ENCODE results near the gene ADAT3.
"Not testable (repeated sequence)": the region's sequence is repeated elsewhere in the genome, so short reads cannot be mapped to it uniquely, and the experiment has no call there.

Gene ADAT3

DNA sequence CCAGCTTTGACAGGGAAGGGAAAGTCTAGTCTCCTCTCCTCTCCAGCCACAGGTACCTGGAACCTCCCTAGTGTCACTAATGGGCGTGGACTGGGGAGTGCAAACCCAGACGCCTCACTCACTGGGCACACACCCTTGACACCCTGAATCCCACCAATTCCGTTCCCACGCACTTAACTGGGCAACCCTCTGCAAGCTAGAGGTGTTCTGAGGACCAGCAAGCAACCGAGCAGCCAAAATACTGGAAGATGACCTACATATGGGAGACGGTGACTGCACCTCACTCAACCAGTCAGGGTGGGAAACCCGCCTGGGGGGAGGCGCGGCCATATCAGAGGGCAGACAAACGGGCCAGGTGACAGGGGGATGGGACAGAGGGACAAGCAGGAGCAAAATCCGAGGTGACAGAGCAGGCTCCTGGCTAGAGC is 20.9 kb upstream of the ADAT3 start:
- peak; percentile 56 for DNase-seq

DNA sequence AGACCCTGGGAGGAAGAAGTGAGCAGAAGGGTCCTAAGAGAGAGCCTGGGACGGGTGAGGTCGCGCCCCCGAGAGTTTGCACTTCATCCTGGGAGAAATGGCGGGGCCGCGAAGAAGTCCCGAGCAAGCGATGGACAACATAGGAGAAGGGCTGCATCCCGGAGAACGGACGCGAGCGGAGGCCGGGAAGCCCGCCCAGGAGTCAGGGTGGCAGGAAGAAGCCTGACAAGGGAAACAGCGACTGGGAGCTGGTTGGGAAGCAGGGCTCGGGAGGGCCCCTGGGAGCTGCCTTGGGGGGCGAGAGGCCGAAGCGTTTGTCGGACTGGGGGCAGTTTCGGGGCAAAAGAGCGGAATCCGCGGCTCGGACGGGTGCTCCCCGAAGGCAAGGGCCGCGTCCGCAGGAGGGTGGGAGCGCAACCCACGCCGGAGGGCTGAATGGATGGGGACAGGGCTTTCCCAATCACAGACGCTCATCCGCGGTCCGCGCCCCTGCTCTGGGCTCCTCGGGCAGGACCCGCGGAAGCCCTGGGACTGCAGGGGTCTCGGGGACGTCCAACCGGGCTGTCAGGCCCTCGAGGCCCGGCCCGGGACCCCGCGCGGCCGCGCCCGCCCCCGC is 20.4 kb upstream of the ADAT3 start:
- DNase-seq, result no peak

DNA sequence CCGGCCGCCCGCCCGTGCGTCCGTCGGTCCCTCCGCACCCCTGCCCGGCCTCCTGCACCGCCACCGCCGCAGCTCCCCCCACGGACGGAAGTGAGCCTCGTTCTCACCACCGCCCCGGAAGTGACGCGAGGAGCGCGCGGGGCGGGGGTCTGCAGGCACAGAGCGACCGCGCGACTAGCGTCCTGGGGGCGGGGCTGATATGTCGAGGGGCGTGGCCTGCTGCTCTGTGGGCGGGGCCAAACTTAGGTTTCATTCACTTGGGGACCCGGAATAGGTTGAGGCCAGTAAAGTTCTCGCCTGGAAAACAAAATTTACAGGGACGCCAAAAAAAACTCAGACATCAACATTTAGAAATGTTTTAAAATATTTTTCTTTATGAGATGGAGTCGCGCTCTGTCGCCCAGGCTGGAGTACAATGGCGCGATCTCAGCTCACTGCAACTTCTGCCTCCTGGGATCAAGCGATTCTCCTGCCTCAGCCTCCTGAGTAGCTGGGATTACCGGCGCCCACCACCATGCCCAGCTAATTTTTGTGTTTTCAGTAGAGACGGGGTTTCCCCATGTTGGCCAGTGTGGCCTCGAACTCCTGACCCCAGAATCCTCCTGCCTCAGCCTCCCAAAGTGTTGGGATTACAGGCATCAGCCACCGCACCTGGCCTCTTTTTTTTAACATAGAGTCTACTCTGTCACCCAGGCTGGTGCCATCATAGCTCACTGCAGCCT is 19.6 kb upstream of the ADAT3 start, which contains the start of gene ABHD17A:
ABHD17A (minus strand) TSS at position 99 of the 722 bp plus-strand sequence. CDS start 3,930 bp downstream, outside the sequence.
- peak; percentile 89 for DNase-seq

DNA sequence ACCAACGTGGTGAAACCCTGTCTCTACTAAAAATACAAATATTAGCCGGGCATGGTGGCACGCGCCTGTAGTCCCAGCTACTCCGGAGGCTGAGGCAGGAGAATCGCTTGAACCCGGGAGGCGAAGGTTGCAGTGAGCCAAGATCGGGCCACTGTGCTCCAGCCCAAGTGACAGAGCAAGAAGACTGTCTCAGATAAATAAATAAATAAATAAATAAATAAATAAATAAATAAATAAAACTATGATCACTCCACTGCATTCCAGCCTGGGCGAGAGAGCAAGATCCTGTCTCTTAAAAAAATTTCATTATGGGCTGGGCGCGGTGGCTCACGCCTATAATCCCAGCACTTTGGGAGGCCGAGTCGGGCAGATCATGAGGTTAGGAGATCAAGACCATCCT is 18.8 kb upstream of the ADAT3 start:
- not testable (repeated sequence) for DNase-seq

DNA sequence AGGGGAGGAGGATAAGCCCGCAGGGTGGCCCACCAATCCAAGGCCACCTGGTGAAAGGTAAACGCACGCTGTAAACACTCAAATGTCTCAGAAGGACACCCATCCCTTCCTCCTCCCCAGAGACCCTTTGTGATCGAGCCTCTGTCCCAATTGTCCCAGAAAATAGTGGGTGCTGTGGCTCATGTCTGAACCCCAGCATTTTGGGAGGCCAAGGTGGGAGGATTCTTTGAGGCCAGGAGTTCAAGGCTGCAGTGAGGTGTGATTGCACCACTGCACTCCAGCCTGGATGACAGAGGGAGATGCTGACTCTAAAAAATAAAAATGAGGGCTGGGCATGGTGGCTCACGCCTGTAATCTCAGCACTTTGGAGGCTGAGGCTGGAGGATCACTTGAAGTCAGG is 16.8 kb upstream of the ADAT3 start:
- DNase-seq, result no peak

DNA sequence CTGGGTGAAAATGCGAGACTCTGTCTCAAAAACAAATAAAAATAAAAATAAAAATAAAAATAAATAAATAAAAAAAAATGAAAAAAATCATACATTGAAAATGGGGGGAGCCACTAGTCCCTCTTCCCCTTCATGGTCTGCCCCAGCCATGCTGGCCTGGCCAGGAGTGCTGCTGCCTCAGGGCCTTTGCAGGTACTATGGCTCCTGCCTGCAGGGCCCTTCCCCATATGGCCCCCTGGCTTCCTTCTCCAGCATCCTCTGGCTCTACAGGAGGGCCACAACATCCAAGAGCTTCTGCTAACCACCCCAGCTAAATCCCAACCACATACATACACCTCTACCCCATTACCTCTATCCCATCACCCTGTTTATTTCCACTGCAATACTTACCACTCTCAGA is 15.3 kb upstream of the ADAT3 start:
- no peak for DNase-seq

DNA sequence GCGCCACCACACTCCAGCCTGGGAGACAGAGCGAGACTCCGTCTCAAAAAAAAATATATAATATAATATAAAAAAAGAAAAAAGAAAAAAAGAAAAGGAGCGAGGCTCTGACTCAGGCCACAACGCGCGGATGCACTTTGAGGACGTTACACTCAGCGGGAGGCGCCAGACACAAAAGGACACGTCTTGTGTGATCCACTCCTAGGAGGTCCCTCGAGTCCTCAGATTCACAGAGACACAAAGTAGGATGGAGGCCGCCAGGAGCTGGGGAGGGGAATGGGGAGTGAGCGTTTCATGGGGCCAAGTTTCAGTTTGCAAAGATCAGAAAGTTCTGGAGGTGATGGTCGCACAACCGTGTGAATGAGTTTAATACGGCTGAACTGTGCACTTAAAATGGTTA is 11.4 kb upstream of the ADAT3 start:
- DNase-seq, result no peak

DNA sequence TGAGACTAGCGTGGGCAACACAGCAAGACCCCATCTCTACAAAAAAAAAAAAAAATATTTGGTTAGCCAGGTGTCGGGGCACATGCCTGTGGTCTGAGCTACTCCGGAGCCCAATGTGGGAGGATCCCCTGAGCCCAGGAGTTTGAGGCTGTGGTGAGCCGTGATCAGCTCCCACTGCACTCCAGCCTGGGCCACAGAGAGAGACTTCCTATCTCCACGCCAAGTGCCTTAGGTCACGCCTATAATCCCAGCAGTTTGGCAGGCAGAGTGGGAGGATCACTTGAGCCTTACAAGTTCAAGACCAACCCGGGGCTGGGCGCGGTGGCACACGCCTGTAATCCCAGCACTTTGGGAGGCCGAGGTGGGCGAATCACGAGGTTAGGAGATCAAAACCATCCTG is 8.7 kb upstream of the ADAT3 start:
- no peak for DNase-seq

DNA sequence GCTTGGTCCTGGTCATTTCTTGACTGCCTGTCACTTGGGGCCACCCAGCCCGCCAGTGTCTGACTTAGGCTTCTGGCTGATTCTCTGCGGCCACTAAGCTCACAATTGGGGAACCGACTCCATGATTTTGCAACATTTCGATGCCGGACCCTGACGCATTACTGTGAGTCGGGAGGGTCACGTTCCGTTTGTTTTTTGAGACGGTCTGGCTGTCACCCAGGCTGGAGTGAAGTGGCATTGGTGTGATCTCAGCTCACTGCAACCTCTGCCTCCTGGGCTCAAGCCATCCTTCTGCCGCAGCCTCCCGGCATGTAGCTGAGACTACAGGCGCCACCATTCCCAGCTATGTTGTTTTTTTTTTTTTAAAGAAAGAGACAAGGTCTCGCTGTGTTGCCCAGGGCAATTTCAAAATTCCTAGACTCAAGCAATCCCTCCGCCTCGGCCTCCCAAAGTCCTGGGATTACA is 3.2 kb upstream of the ADAT3 start:
- DNase-seq, result no peak

DNA sequence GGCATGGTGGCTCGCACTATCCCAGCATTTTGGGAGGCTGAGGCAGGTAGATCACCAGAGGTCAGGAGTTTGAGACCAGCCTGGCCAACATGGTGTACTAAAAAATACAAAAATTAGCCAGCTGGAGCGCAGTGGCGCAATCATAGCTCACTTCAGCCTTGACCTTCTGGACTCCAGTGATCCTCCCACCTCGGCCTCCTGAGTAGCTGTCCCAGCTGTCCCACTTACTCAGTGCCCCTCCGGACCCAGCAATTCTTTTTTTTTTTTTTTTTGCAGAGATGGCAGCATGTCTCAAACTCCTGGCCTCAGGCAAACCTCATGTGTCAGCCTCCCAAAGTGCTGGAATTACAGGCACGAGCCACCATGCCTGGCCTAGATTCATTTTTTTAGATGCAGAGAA is 2.3 kb upstream of the ADAT3 start:
- DNase-seq, result no peak

DNA sequence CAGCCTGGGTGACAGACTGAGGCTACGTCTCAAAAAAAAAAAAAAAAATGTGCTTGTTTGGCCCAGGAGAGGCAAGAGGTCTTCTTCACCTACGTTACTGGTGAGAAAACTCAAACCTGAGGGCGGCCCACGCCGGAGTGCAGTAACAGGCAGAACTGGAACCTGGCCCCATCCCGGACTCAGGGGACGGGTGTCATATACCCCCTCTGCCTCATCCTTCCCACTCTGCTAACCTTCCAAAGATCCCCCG is 414 bp upstream of the ADAT3 start:
- DNase-seq, result no peak

DNA sequence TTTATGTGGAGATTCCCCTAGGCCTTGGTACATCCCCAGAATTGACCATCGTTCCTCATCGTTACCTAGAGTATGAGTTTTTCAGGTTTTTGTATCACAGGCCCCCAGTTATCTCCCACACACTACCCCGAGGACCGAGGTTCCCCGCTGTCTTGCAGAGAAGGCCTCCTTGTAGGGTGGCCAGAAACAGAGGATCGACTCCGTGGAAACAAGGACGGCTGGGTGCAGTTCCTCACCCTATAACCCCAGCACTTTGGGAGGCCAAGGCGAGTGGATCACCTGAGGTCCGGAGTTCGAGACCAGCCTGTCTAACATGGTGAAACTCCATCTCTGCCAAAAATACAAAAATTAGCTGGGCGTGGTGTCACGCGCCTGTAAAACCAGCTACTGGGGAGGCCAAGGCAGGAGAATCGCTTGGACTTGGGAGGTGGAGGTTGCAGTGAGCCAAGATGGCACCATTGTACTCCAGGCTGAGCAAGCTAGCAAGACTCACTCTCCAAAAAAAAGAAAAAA is 720 bp downstream of the ADAT3 start:
- no peak for DNase-seq

DNA sequence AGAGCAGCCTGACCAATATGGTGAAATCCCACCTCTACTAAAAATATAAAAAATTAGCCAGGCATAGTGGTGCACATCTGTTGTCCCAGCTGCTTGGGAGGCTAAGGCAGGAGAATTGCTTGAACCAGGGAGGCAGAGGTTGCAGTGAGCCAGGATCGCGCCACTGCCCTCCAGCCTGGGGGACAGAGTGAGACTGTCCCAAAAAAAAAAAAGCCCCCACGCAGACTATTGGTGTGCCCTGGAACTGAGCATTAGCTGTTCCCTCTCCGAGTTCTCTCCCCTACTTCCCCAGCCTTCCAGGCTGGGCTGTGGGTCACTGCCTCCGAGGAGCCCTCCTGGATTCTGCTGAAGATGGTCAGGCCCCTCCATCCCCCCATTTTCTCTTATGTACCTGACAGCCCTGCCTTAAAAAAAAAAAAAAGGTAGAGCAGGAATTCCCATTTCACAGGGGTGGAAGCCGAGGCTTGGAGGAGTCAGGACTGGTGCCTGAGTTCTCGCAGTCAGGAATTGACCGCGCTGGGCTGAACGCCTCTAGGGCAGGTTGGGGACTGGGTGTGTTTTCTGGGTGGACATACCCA is 1.9 kb downstream of the ADAT3 start:
- no peak for DNase-seq

DNA sequence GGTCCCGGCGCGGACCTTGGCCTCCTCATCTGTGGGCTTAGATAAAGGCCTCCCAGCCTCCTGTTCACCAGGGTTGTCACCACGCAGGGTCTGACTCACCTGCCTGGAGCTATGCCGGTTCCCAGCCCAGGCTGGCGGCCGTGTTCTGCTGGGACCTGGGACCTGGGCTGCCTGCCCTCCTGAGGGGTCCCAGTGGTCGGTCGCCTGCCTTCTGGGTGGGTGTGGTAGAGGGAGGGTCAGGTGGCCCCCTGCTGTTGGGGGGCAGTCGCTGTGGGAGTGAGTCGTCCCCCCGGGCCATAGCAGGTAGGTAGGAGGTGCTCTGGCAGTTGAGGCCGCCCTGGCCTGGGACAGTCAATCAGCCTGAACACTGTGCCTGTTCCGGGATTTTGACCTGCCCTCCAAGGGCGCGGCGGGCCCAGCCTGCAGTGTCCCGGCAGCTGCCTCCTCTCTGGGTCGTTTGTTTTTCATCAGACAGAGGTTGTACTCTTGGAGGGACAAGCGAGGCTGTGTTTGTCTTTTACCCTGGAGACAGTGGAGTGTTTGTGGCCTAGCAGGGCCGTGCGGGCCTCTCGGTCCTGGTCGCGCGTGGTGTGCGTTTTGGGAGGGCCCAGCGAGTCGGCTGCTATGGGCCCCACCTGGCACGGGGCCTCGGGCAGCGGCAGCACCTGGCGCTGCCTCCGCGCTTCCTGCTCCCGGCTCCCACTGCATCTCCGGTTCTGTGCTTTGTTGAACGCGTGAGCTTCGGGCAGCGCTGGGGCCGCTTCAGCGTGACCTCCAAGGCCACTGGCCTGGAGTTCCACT is 2.6 kb downstream of the ADAT3 start:
- DNase-seq, result no peak

DNA sequence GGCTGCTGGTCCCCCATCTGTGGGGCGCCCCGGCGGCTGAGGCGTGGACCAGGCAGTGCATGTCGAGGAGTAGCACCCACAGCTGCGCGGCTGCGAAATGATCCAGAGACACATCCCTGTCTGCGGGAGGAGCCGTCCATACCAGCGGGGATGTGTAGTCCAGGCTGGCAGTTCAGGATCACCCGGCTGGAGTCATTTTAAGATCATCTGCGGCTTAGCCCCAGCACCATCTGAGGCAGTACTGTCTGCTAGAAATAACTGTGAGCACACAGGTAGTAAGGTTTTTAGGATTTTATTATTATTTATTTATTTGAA is 3.1 kb downstream of the ADAT3 start:
- DNase-seq, result no peak

DNA sequence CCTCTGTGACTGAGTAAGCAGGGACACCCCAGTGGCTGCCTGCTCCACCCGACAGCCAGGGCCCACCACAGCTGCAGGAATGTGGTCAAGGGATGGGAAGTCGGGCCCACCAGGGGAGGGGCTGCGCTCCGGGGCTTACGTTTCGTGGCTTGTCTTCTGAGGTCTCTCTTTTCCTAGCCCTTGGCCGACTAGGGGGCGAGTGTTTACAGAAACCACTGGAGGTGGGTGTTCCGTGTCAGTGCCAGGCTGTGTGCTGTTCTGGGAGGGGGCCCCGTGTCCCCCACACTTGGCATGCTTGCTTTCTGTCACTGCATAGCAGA is 4.5 kb downstream of the ADAT3 start:
- DNase-seq, result no peak

DNA sequence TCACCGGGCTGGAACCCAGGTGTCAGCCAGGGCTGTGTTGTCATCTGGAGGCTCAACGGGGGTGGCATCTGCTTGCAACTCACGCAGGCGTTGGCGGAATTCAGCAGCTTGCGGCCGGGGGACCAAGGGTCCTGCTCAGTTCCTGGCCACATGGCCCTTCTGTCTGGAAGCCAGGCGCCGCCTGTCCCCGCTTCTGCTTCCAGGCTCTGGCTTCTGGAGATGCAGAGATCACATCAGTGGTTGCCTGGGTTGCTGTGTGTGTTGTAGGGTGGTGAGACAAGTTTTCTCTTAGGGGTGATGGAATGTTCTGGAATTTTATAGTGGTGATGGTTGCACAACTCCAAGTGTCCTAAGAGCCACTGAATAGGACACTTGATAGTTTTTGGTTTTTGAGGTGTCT is 5.0 kb downstream of the ADAT3 start:
- no peak for DNase-seq

DNA sequence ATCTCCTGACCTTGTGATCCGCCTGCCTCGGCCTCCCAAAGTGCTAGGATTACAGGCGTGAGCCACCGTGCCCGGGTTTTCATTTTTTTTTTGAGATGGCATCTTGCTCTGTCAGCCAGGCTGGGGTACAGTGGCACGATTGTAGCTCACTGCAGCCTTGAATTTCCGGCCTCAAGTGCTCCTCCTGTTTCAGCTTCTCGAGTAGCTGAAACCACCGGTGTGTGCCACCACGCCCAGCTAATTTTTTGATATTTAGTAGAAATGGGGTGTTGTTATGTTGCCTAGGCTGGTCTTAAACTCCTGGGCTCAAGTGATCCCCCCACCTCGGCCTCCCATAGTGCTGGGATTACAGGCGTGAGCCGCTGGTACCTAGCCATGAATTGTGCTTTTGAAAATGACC is 5.9 kb downstream of the ADAT3 start:
- DNase-seq, result no peak

DNA sequence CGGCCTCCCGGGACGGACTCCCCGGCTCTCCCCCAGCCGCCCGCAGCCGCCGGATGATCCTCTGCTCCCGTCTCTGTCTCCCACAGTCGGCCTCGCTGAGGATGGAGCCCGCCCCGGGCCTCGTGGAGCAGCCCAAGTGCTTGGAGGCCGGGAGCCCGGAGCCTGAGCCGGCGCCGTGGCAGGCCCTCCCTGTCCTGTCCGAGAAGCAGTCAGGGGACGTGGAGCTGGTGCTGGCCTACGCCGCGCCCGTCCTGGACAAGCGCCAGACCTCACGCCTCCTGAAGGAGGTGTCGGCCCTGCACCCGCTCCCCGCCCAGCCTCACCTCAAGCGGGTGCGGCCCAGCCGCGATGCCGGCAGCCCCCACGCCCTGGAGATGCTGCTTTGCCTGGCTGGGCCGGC is 6.8 kb downstream of the ADAT3 start:
- no peak for DNase-seq

DNA sequence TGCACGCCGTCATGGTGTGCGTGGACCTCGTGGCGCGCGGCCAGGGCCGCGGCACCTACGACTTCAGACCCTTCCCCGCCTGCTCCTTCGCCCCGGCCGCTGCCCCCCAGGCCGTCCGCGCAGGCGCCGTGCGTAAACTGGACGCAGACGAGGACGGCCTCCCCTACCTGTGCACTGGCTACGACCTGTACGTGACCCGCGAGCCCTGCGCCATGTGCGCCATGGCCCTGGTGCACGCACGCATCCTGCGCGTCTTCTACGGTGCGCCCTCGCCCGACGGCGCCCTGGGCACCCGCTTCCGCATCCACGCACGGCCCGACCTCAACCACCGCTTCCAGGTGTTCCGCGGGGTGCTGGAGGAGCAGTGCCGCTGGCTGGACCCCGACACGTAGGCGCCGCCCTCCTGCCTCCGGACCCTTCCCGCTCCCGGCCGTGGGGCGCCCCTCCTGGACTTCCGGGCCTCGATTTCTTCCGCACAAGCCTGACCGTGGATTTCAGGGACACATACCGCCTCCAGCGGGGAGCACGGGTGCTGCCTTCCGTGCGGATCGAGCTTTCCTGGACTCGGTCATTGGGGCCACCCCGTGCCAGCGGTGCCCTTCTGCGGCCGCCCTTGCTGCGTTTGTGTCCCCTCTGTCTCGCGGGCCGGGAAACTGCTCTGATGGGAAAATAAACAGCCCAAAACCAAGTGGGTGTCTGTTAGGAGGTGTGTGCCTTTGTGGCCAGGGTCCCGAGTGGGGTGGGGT is 7.7 kb downstream of the ADAT3 start:
- DNase-seq, result no peak

DNA sequence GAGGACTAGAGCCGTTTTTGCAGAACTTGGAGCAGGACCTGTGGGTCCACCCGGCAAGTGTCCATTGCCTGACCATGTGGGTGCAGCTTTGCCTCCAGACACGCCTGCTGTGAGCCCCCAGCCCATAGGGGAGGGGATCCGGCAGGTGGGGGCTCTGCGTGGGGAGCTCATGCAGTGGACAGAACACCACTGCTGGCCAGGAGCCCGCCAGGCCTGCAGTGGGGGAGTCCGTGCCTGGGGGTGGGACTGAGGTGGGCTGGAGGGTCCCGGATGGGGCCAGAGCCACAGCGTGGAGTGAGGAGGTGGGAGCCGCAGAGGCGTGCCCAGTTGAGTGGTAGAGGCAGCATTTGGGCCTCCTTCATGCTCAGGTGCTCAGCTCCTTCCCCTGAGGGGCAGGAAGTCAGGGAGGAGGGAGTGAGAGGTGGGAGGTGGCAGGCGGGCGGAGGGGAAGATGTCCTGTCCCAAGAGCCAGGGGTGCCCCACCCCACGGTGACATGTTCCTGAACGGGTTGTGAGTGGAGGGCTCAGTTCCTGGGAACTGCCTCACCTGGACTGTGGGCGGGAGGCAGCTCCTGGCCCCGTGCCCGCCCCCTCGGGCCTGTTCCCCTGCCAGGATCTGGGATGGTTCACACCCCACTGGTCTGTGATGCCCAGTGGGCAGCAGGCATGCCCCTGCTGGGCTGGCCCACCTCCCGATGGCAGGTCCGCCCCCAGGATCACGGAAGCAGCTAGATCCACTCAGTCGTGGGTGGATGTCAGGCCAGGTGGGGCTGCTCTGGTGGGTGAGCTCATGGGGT is 8.8 kb downstream of the ADAT3 start:
- DNase-seq, result no peak

DNA sequence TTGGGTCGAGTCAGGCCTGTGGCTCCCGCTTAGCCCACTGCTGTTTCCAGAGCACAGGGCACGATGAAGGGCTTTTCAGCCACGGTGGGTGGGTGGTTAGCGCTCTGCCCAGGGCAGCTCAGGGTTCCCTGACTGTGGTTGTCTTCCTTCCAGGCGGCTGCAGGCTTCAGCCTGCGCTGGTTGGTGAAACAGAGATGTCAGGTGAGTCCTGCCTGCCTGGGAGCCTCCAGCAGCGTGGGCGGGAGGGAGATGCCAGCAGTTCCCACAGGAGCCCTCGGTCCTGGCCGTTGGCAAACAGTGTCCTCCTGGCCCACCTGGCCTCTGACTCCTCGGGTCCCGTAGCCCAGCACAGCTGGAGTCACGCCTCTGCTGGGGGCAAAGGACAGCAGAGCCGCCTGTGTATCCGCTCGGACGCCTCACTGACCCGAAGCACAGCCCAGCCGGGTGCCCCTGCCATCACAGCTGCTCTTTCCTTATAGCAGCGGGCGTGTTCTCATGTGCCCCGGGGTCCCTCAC is 9.7 kb downstream of the ADAT3 start:
- DNase-seq, result no peak
